ENCODE results near the gene BCKDHB. TPM values are rescaled to one million over a fixed set of nuclear protein-coding genes. Genes with fewer than 3 reads are reported as not detected.

The BCKDHB gene
- total RNA-seq, 1 donor from 2014 or later, result 12.9 TPM

GRCh38 chr6:80142586-80142985, 36.1 kb downstream of the BCKDHB start:
- DNase-seq (ENCODE audit: low spot score), result no peak
- H3K27me3 Mint-ChIP-seq (ENCODE audit: low read depth), result no peaks in the 10 kb centered on the region
- peaks cover 5% of the 10 kb centered on the region for H3K36me3 Mint-ChIP-seq (ENCODE audit: low read depth)
- peak overlapping the region; percentile 81 for H3K27ac Mint-ChIP-seq (ENCODE audit: unreplicated experiment)
- H3K4me1 Mint-ChIP-seq (ENCODE audit: low read depth), result peaks cover 42% of the 10 kb centered on the region
- H3K9me3 Mint-ChIP-seq (ENCODE audit: low read depth), result no peaks in the 10 kb centered on the region
- no peak overlapping the region for H3K4me3 Mint-ChIP-seq (ENCODE audit: unreplicated experiment)
- TF ChIP-seq, protein P1, sequence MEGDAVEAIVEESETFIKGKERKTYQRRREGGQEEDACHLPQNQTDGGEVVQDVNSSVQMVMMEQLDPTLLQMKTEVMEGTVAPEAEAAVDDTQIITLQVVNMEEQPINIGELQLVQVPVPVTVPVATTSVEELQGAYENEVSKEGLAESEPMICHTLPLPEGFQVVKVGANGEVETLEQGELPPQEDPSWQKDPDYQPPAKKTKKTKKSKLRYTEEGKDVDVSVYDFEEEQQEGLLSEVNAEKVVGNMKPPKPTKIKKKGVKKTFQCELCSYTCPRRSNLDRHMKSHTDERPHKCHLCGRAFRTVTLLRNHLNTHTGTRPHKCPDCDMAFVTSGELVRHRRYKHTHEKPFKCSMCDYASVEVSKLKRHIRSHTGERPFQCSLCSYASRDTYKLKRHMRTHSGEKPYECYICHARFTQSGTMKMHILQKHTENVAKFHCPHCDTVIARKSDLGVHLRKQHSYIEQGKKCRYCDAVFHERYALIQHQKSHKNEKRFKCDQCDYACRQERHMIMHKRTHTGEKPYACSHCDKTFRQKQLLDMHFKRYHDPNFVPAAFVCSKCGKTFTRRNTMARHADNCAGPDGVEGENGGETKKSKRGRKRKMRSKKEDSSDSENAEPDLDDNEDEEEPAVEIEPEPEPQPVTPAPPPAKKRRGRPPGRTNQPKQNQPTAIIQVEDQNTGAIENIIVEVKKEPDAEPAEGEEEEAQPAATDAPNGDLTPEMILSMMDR (IDR thresholded peaks at IDR 0.05), result no peak

DNA sequence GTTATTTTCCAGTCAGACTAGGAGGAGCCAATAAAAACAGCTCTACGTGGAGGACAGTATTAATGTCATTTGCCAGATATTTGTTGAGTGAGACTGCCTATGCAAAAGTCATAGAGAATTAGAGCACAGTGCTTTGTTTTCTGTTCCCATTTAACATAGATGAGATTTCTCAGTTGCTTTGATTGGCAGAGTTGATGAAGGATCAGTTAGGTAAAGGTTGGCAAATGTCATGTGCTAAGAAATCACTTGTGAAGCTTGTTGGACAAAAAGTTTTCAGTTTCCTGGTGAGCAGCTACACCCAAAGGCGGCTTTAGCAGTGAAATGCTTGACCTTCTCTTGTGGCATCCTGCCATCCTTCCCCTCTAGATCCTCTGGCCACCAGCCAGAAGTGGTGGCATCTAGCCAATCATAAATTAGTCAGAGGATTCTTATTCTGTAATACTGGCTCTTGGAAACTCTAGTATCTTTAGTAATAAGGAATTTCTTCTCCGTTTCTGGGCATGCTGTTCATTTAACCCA, 37.0 kb downstream of the BCKDHB start:
- Mint-ChIP-seq H3K4me1 (ENCODE audit: low read depth) (peaks cover 42% of the 10 kb centered on the region), H3K4me3 (ENCODE audit: unreplicated experiment) (peak overlapping the region; percentile 20), H3K9me3 (ENCODE audit: low read depth) (no peaks in the 10 kb centered on the region), H3K27ac (ENCODE audit: unreplicated experiment) (peak overlapping the region; percentile 81), H3K36me3 (ENCODE audit: low read depth) (peaks cover 7% of the 10 kb centered on the region), H3K27me3 (ENCODE audit: low read depth) (no peaks in the 10 kb centered on the region)
- TF ChIP-seq, protein P1 (IDR thresholded peaks at IDR 0.05), result peak; percentile 48
- DNase-seq (ENCODE audit: low spot score), result no peak

DNA sequence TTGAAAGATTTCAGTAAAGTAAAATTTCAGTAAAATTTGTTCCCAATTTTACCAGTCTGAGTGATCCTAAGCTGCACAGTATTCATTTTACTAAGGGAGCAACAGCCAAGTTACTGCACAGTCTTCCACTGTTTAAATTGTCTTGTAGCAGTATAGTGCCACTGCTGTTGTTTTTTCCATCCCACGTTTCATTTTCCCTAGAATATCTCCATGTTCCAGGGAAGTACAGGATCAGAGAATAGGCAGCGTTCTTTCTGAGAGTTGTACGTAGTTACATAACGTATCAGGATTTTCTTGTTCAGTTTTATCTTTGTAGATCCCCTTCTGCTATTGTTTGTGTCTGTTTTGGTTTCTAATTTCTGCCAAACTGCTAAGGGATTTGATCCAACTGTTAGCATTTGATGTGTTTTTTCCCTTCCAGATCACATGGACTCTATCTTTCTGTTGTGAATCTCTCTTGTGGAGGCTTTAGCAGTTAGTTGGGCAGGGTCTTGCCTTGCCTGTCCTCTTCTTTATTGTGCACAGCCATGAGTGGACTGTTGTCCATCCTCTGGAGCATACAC, 38.4 kb downstream of the BCKDHB start:
- H3K4me1 Mint-ChIP-seq (ENCODE audit: low read depth), result peaks cover 42% of the 10 kb centered on the region
- H3K27me3 Mint-ChIP-seq (ENCODE audit: low read depth), result no peaks in the 10 kb centered on the region
- no peaks in the 10 kb centered on the region for H3K9me3 Mint-ChIP-seq (ENCODE audit: low read depth)
- no peak for DNase-seq (ENCODE audit: low spot score)
- peak overlapping the region; percentile 50 for H3K27ac Mint-ChIP-seq (ENCODE audit: unreplicated experiment)
- H3K4me3 Mint-ChIP-seq (ENCODE audit: unreplicated experiment), result no peak overlapping the region
- TF ChIP-seq, protein P1 (IDR thresholded peaks at IDR 0.05), result no peak
- peaks cover 8% of the 10 kb centered on the region for H3K36me3 Mint-ChIP-seq (ENCODE audit: low read depth)

DNA sequence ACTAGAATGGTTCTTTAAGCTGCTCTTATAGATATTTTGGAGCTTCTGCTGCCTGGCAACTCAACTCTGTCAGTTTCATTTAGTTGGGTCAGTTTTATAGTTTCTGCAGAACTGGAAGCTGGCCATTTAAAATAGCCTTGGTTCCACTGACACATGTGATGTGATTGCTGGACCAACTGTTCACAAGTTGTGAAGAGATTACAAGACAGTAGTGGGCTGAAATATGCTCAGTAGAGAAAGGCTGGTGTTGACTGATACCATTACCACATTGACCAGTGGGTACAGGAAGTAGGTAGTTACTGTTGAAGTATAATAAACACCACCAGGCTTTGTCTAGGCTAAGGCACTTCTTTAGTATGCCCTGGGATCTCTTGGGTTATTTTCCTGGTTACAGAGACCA, 39.0 kb downstream of the BCKDHB start:
- Mint-ChIP-seq H3K4me3 (ENCODE audit: unreplicated experiment) (no peak overlapping the region), H3K4me1 (ENCODE audit: low read depth) (peaks cover 42% of the 10 kb centered on the region), H3K36me3 (ENCODE audit: low read depth) (peaks cover 8% of the 10 kb centered on the region), H3K9me3 (ENCODE audit: low read depth) (peaks cover 3% of the 10 kb centered on the region), H3K27me3 (ENCODE audit: low read depth) (no peaks in the 10 kb centered on the region), H3K27ac (ENCODE audit: unreplicated experiment) (no peak overlapping the region)
- DNase-seq (ENCODE audit: low spot score), result no peak
- TF ChIP-seq, protein P1 (IDR thresholded peaks at IDR 0.05), result no peak

GRCh38 chr6:80145921-80146320, 39.5 kb downstream of the BCKDHB start:
- Mint-ChIP-seq H3K27me3 (ENCODE audit: low read depth) (no peaks in the 10 kb centered on the region), H3K36me3 (ENCODE audit: low read depth) (peaks cover 8% of the 10 kb centered on the region), H3K9me3 (ENCODE audit: low read depth) (peaks cover 3% of the 10 kb centered on the region), H3K4me3 (ENCODE audit: unreplicated experiment) (no peak overlapping the region), H3K27ac (ENCODE audit: unreplicated experiment) (no peak overlapping the region), H3K4me1 (ENCODE audit: low read depth) (peaks cover 42% of the 10 kb centered on the region)
- no peak for DNase-seq (ENCODE audit: low spot score)
- TF ChIP-seq, protein P1 (IDR thresholded peaks at IDR 0.05), result no peak
